Kidney (tissue), 14 donors: Measurements from ENCODE around the gene MEGF11. TPM values are rescaled to one million over a fixed set of nuclear protein-coding genes. Genes with fewer than 3 reads are reported as not detected.

Experiments used
- DNase-seq, 5 donors: peaks; one replicate each; pipeline ENCODE4 v3.0.0-alpha.2; 2013 to 2020
- FAIRE-seq: peaks from 2 replicates; lab custom pipeline; 2012; peaks lifted over from hg19 to GRCh38; lab: Jason Lieb, UNC
- H3K27ac ChIP-seq, 2 donors: one replicate each; pipeline ENCODE4 v1.7.0; 2013; ENCODE audit warnings: low read depth in 2 of 2, low read length in 2 of 2, inconsistent platforms in 1 of 2
- H3K27me3 ChIP-seq: one replicate; pipeline ENCODE4 v1.7.1; 2013; ENCODE audit warnings: low read length, inconsistent platforms; ENCODE audit not compliant: control insufficient read depth, insufficient read depth
- H3K36me3 ChIP-seq, 3 donors: one replicate each; pipeline versions ENCODE4 v1.7.0 to v1.7.1; 2013; ENCODE audit warnings: low read length in 3 of 3, control low read depth in 1 of 3, inconsistent platforms in 1 of 3; ENCODE audit not compliant: insufficient read depth in 3 of 3, control insufficient read depth in 2 of 3
- H3K4me1 ChIP-seq, 3 donors: one replicate each; pipeline versions ENCODE4 v1.7.0 to v1.7.1; 2013; ENCODE audit warnings: low read length in 3 of 3, inconsistent platforms in 1 of 3, low read depth in 1 of 3; ENCODE audit not compliant: control insufficient read depth in 2 of 3, insufficient read depth in 2 of 3
- H3K4me3 ChIP-seq, 3 donors: one replicate each; pipeline versions ENCODE4 v1.7.0 to v1.8.1; 2013; ENCODE audit warnings: low read length in 3 of 3, control low read depth in 1 of 3, inconsistent platforms in 1 of 3
- H3K9ac ChIP-seq, 3 donors: one replicate each; pipeline versions ENCODE4 v1.7.0 to v1.7.1; 2013; ENCODE audit warnings: low read length in 3 of 3, control low read depth in 1 of 3, inconsistent platforms in 1 of 3
- H3K9me3 ChIP-seq, 3 donors: one replicate each; pipeline versions ENCODE4 v1.7.0 to v1.7.1; 2013; ENCODE audit warnings: low read length in 3 of 3, control low read depth in 1 of 3, inconsistent platforms in 1 of 3; ENCODE audit not compliant: control insufficient read depth in 2 of 3, insufficient read depth in 1 of 3
- CTCF ChIP-seq: IDR thresholded peaks from 3 replicates; pipeline ENCODE4 v1.5.1; 2012; ENCODE audit warnings: mild to moderate bottlenecking, moderate library complexity, borderline replicate concordance; ENCODE audit not compliant: insufficient read depth; ENCODE audit errors: extremely low read depth
- intact Hi-C: fragments of 100-400 bp; cut with DNase I; formaldehyde crosslinking; loops from one replicate; pipeline ENCODE4 v1.11.1; 2022
- polyA plus RNA-seq: library from polyadenylated mRNA; stranded (reverse); fragments of 350-450 nt; fragmentation: Illumina TruSeq; extraction: RNeasy Lipid Tissue Mini Kit (QIAGEN cat#74804); gene quantifications from one replicate; pipeline ENCODE4 v1.2.3, GENCODE V29; 2014; ENCODE audit warnings: low read depth, low replicate concordance; ENCODE audit not compliant: insufficient read depth
- total RNA-seq: library from RNA; stranded (reverse); fragmentation: NEBNext Ultra II Directional; extraction: Animal tissue kit (Norgen Biotek cat#: 25700); gene quantifications from one replicate; pipeline ENCODE4 v1.2.1, GENCODE V29; 2021
- donor health status: control.
- donor health status: control.
- donor health status: control.
- donor health status: control.
- donor health status: control.
- donor health status: DM: yes; HTN: yes; CAD: no.
- donor health status: Normal renal cell carcinoma (clear cell type).

The MEGF11 gene
- total and polyA plus RNA-seq, 2 donors from 2014 or later = 10.4 to 41.8 TPM

- no peaks in the 10 kb centered on the region for H3K4me1 ChIP-seq
- H3K36me3 ChIP-seq = no peaks in the 10 kb centered on the region
- H3K27me3 ChIP-seq = no peaks in the 10 kb centered on the region
- no peak overlapping the region for H3K27ac ChIP-seq
- no peak for TF ChIP-seq CTCF
- H3K4me3 ChIP-seq = no peak overlapping the region
- H3K9ac ChIP-seq = no peak overlapping the region
- intact Hi-C loops = no loop called here
- no peaks in the 10 kb centered on the region for H3K9me3 ChIP-seq
- no peak for DNase-seq
- FAIRE-seq = no peak
Measured at GRCh38 chr15:66157507-66157906, 96.0 kb downstream of the MEGF11 start.

- no peak for FAIRE-seq
- intact Hi-C loops = no loop called here
- no peak for TF ChIP-seq CTCF
- H3K4me3 ChIP-seq = no peak overlapping the region
- no peaks in the 10 kb centered on the region for H3K36me3 ChIP-seq
- H3K9me3 ChIP-seq = no peaks in the 10 kb centered on the region
- H3K4me1 ChIP-seq = no peaks in the 10 kb centered on the region
- H3K27me3 ChIP-seq = no peaks in the 10 kb centered on the region
- no peak overlapping the region for H3K27ac ChIP-seq
- DNase-seq = no peak
- H3K9ac ChIP-seq = no peak overlapping the region
Measured at GRCh38 chr15:66156310-66156975, 97.1 kb downstream of the MEGF11 start.

- no peak overlapping the region for H3K27ac ChIP-seq
- H3K4me1 ChIP-seq = no peaks in the 10 kb centered on the region
- DNase-seq (no peak), FAIRE-seq (no peak)
- no peaks in the 10 kb centered on the region for H3K36me3 ChIP-seq
- no peak for TF ChIP-seq CTCF
- no peaks in the 10 kb centered on the region for H3K9me3 ChIP-seq
- no peaks in the 10 kb centered on the region for H3K27me3 ChIP-seq
- intact Hi-C loops = no loop called here
- no peak overlapping the region for H3K4me3 ChIP-seq
- no peak overlapping the region for H3K9ac ChIP-seq
Measured at GRCh38 chr15:66155065-66155464, 98.5 kb downstream of the MEGF11 start.

- Histone ChIP-seq H3K27ac (no peak overlapping the region), H3K27me3 (no peaks in the 10 kb centered on the region), H3K4me3 (no peak overlapping the region), H3K36me3 (no peaks in the 10 kb centered on the region), H3K9ac (no peak overlapping the region), H3K9me3 (no peaks in the 10 kb centered on the region), H3K4me1 (no peaks in the 10 kb centered on the region)
- no peak for TF ChIP-seq CTCF
- FAIRE-seq (no peak), DNase-seq (no peak)
- intact Hi-C loops = no loop called here
Measured at GRCh38 chr15:66154581-66154980, 99.0 kb downstream of the MEGF11 start.
